Superior temporal gyrus (tissue), 1 donor: ENCODE measurements around the gene TNC.

Experiments used
- DNase-seq: peaks from one replicate; pipeline ENCODE4 v3.0.0-alpha.2; 2016; ENCODE audit errors: extremely low spot score

The TNC gene

DNA sequence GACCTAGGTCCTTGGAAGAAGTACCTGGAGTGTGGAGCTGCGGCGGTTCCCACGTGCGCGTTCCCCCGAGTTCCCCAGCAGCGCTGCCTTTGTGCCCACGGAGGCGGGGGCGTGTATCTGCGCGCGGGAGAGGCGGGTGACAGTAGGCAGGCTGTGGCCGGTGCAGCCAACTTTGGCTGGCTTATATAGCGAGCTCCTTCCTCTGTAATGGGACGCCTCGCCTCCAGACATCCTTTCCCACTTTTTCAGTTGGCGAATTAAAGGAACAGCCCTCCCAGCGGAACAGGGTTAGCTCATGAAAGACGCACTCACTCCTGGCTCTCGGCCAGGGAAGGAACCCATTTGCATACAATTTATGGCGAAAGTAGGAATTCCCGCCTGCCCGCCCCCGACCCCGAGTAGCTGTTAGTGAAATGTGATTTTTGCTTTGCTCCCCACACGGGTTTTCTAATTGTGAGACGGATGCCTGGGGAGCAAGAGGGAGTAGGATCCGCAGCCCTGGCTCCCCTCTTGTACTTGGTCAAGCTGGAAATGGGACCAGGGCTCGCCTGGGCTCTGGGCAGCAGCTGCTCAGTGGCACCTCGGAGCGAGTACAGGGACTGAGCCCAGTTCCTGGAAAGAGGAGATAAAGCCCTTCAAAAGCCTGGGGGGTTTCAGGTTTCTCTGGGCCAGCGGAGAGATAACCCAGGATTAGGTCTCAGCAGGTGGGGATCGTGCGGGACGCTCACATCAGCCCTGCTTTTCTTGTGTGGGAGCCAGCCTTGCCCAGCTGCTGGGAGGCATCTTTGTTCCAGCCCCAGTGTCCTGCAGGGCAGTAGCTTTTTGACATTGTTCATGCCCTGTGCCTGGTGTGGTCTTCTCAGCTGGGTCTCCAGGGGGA is at the start of gene TNC:
Gene TNC (minus strand): TSS at position 159 of the 880 bp plus-strand sequence. CDS start 27,139 bp downstream, outside the sequence.
- DNase-seq, result no peak

DNA sequence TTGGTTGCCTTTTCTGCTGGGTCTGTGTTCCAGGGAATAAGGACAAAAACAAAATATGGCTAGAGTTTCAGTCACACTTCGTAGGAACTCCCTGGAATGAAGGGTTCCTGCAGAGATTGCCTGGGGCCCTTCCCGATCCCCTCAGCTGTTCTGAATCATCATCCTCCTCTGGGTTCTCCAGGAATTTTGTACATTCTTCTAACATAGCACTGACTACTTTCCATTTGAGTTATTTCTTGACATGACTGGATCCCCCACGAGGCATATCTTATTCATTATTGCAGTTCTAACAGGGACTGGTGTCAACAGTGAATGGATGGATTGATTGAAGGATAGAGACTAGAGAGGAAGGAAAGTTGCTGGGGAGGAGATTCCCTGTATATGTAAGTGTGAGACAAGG is 49.2 kb upstream of the TNC start:
- no peak for DNase-seq

GRCh38 chr9:115165233-115165632 is 47.3 kb upstream of the TNC start:
- DNase-seq, result no peak

DNA sequence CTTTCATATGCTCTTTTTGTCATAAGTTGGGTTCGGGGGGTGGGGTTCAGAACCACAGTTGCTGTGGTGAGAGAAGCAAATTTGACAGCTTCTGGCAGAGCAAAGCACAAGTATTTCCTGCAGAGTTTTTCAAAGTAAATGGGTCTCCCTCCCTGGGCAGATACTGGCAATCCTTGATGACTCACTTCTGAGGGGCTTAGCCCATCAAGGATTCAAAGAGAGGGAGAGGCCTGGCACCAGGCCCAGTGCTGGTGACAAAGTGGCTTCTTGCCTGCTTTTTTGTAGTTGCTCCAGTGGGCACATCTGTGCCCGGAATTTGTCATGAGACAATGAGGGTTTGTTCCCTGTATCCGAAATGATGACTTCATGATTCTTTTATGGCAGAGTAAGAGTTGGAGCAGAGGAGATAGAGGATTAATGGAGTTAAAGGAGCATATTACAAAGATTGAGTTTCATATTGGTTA is 46.6 kb upstream of the TNC start:
- DNase-seq, result peak; percentile 84

DNA sequence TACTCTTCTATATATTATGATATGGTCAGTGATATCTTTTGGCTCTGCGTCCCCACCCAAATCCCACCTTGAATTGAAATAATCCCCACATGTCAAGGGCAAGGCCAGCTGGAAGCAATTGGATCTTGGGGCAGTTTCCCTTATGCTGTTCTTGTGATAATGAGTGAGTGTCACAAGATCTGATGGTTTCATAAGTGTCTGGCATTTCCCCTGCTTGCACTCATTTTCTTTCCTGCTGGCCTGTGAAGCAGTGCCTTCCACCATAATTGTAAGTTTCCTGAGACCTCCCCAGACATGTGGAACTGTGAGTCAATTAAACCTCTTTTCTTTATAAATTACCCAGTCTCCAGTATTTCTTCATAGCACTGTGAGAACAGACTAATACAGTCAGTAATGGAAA is 45.0 kb upstream of the TNC start:
- no peak for DNase-seq

- DNase-seq, result no peak
These were observed 43.5 kb upstream of the TNC start for GRCh38 chr9:115161446-115161845.

DNA sequence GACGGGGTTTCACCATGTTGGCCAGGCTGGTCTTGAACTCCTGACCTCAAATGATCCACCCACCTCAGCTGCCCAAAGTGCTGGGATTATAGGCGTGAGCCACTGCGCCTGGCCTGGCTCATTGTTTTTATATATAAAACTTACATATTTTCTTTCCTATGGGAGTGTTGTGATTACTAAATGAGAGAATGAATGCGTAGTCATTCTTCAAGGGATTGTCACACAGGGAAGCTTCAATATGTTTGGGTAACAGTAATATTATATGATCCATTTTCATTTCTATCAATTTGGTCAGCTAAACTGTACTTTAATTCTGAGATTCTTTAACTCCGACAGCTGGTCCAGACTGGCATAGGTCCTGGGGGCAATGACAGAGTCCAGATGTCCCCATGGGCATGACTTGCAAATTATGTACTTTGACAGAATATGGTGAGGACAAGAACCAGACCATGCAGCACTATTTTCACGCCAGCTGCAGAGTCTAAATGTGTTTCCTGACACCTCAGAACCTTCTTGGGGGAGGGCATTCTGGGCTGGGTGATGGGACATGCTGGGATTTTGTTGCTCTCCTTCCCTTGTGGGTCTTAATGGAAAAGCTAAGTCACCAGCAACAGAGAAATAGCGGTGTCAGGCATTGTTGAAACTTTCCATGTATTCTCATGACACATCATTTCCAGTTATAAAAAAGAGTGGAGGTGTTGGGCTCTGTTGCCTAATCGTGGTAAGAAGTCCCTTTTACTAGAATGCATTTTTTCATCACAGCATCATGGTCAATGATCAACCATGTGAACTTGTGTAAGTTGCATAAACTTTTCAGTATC is 40.9 kb upstream of the TNC start:
- no peak for DNase-seq

- DNase-seq, result peak; percentile 37
These were observed 39.3 kb upstream of the TNC start for GRCh38 chr9:115157245-115157674.

DNA sequence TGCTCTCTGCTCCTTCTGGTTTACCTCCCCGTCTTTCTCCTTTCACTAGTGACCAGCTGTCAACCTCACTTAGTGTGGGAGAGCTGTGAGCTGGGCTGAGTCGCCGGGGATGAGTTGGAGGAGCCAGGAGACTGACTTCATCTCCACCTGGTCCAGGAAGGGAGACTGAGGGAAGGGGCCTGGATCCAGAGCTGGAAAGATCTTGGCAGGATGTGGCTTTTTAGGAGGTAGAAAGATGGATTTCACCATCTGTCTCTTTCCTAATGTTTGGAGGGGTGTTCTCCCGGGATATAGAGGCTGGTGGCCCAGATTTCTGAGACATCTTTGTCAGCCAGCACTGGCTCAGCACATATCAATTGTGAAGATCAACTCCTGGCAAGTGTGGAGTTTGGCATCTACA is 37.1 kb upstream of the TNC start:
- DNase-seq, result peak; percentile 32

DNA sequence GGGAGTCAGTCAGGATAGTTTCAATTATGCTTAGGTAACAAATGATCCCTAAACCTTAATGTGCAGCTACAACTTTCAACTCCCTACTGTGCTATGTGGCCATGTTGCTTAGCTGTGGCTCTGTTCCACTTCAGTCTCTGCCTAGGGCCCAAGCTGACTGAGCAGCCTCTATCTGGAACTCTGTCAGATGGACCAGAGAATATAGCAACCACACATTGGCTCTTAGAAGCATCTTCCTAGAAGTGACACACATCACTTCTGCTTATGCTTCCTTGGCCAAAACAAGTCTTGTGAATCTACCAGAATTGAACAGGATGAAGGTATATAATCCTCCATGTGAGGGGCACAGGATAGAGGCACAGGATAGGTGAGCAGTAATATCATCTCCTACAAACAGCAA is 36.7 kb upstream of the TNC start:
- peak; percentile 21 for DNase-seq

GRCh38 chr9:115152281-115152820 is 34.4 kb upstream of the TNC start:
- DNase-seq, result no peak

DNA sequence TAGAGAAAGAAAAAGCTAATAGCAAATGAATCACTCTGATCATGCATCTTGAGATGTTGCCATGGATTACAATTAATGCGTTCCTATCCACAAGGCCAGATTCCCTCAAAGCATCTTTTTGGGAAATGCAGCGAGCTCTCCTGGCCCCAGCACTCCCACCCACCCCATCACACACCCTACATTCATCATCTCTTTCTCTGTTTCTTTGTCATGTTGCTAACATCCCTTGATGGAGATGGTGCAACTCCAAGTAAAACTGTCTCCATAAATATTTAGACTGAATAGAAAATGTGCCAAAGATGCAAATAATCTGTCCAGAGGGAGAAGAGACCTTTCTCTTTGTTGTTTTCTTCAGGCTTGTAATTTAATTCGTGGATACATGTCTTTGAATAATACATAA is 30.8 kb upstream of the TNC start:
- no peak for DNase-seq

DNA sequence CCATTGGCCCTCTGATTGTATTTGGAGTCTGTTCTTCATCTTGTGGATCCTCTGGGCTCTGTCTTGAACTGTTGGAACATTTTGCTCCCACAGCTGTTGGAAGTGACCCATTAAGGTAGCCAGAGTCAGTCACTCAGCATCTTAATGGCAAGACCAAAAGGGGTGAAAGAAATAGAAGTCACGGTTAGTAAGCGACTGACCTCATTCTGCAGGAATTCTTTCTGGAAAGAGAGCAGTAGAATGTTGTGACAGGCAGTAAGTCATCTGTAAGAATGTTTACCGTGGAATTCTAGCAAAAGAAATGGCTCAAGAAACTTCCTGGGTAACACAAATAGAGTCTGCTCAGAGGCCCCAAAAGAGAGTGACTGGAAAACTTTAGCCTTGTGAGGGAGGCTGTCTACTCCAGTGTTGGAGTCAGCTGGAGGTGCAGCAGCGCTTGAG is 28.6 kb upstream of the TNC start:
- DNase-seq, result no peak

DNA sequence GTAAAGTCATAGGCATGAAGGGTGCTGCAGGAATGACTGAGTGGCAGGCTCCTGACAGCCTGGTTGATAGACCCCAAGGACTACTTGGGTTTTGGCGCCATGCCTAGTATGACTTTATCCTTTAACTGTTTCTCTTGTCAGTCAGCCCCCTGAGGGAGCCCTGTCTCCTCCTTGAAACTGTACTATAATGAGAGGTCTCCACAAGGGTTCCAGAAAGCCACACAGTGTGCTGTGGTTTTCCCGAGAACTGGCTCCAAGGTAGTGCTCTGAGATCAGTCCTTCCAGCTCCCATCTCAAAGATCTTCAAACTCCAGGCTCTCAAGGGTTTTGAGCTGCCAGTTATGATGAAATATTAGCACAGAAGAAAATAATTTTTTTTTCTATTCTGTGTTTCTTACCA is 26.7 kb upstream of the TNC start:
- DNase-seq, result no peak

GRCh38 chr9:115143689-115144088 is 25.7 kb upstream of the TNC start:
- no peak for DNase-seq

- peak; percentile 62 for DNase-seq
These were observed 24.7 kb upstream of the TNC start for GRCh38 chr9:115142517-115143270.

- DNase-seq, result no peak
These were observed 24.1 kb upstream of the TNC start for GRCh38 chr9:115142090-115142489.

DNA sequence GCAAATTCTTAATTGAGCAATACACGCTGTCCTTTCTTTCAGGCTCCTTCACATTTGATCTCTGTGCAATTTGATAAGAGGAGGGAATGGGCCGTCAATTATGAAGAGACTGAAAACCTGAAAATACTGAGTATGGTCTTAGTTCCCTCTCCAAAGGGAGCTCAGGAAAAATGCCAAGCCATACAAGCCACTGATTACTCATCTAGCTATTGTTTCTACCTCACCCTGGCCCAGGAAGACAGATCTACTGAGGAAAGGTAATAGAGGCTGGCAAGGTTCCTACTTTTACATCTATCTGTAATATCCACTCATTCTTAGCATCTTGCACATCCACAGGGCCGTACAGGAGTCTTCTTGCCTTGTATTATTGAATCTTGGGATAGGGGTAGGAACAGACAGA is 23.7 kb upstream of the TNC start:
- no peak for DNase-seq

DNA sequence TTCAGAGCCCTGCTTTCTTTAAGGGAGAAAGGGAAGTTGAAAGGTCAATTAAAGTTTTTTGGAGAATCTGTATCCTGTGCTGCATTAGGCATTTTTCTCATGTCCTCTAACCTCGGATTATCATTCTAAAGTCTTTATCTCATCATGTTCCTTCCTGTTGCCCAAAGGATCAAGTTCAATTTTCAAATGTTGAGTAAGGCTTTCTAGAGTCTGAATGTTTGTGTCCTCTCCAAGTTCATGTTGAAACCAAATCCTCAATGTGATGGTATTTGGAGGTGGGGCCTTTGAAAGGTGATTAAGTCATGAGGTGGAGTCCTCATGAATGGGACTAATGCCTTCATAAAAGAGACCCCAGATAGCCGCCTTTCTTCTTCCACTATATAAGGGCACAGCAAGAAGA is 20.2 kb upstream of the TNC start:
- no peak for DNase-seq

- DNase-seq, result no peak
These were observed 19.6 kb upstream of the TNC start for GRCh38 chr9:115137526-115137925.
